Astrocyte (in vitro differentiated cells and primary cell): ENCODE results near the gene PXDC1. TPM values are rescaled to one million over a fixed set of nuclear protein-coding genes. Genes with fewer than 3 reads are reported as not detected.

Experiments used
- DNase-seq: peaks from one replicate; pipeline ENCODE4 v3.0.0-alpha.2; 2010; ENCODE audit warnings: low read depth
- FAIRE-seq: peaks from 2 replicates; lab custom pipeline; 2011; peaks lifted over from hg19 to GRCh38; lab: Jason Lieb, UNC
- H2AFZ ChIP-seq: 2 replicates; pipeline ENCODE4 v1.6.0; 2012; ENCODE audit warnings: low read depth, low read length, inconsistent platforms
- H3K27ac ChIP-seq: 2 replicates; pipeline ENCODE4 v1.5.1; 2011; ENCODE audit warnings: low read depth, low read length, inconsistent platforms
- H3K27me3 ChIP-seq: 2 replicates; pipeline ENCODE4 v1.6.0; 2011; ENCODE audit warnings: low read length, inconsistent platforms; ENCODE audit not compliant: insufficient read depth
- H3K36me3 ChIP-seq: 2 replicates; pipeline ENCODE4 v1.5.1; 2011; ENCODE audit warnings: low read length, inconsistent platforms; ENCODE audit not compliant: insufficient read depth
- H3K4me1 ChIP-seq: 2 replicates; pipeline ENCODE4 v1.5.1; 2011; ENCODE audit warnings: low read length, inconsistent platforms; ENCODE audit not compliant: insufficient read depth
- H3K4me2 ChIP-seq: 2 replicates; pipeline ENCODE4 v1.6.0; 2012; ENCODE audit warnings: low read length, inconsistent platforms
- H3K4me3 ChIP-seq: 2 replicates; pipeline ENCODE4 v1.5.1; 2011; ENCODE audit warnings: low read depth, mild to moderate bottlenecking, low read length, inconsistent platforms; ENCODE audit not compliant: insufficient read depth
- H3K79me2 ChIP-seq: 2 replicates; pipeline ENCODE4 v1.6.0; 2012; ENCODE audit warnings: mild to moderate bottlenecking, low read length, inconsistent platforms; ENCODE audit not compliant: insufficient read depth
- H3K9ac ChIP-seq: 2 replicates; pipeline ENCODE4 v1.6.0; 2012; ENCODE audit warnings: mild to moderate bottlenecking, low read length, inconsistent platforms
- H3K9me3 ChIP-seq: 2 replicates; pipeline ENCODE4 v1.5.1; 2012; ENCODE audit warnings: low read depth, mild to moderate bottlenecking, low read length, inconsistent platforms; ENCODE audit not compliant: insufficient read depth
- H4K20me1 ChIP-seq: 2 replicates; pipeline ENCODE4 v1.6.0; 2012; ENCODE audit warnings: low read length, inconsistent platforms; ENCODE audit not compliant: insufficient read depth
- H3K27ac Mint-ChIP-seq: one replicate; pipeline ENCODE4 v1.8.0; 2021; ENCODE audit warnings: mild to moderate bottlenecking, mixed read lengths; ENCODE audit not compliant: unreplicated experiment
- H3K27me3 Mint-ChIP-seq: one replicate; pipeline ENCODE4 v1.8.0; 2021; ENCODE audit warnings: low read depth, mixed read lengths; ENCODE audit not compliant: unreplicated experiment
- H3K36me3 Mint-ChIP-seq: one replicate; pipeline ENCODE4 v1.8.0; 2021; ENCODE audit warnings: low read depth, mixed read lengths; ENCODE audit not compliant: unreplicated experiment
- H3K4me1 Mint-ChIP-seq: one replicate; pipeline ENCODE4 v1.8.0; 2021; ENCODE audit warnings: low read depth, mixed read lengths; ENCODE audit not compliant: unreplicated experiment
- H3K4me3 Mint-ChIP-seq: one replicate; pipeline ENCODE4 v1.8.0; 2021; ENCODE audit warnings: mild to moderate bottlenecking, moderate library complexity, mixed read lengths; ENCODE audit not compliant: unreplicated experiment
- H3K9me3 Mint-ChIP-seq: one replicate; pipeline ENCODE4 v1.8.0; 2021; ENCODE audit warnings: mild to moderate bottlenecking, mixed read lengths; ENCODE audit not compliant: unreplicated experiment
- EZH2 ChIP-seq: IDR thresholded peaks from 2 replicates; pipeline ENCODE4 v1.6.1; 2012; ENCODE audit warnings: mild to moderate bottlenecking, low read length, inconsistent platforms; ENCODE audit not compliant: insufficient read depth
- total RNA-seq: library from RNA; stranded (reverse); gene quantifications from 2 replicates; pipeline ENCODE4 v1.2.1, GENCODE V29; 2021
- TF ChIP-seq, protein P1 (sequence below): IDR thresholded peaks from 2 replicates; pipeline ENCODE4 v1.5.1; 2011; ENCODE audit warnings: low read depth, mild to moderate bottlenecking, inconsistent platforms, low read length, moderate library complexity; ENCODE audit not compliant: insufficient read depth

PXDC1 gene
- total RNA-seq, 1 donor from 2014 or later: 58.2 TPM

DNA sequence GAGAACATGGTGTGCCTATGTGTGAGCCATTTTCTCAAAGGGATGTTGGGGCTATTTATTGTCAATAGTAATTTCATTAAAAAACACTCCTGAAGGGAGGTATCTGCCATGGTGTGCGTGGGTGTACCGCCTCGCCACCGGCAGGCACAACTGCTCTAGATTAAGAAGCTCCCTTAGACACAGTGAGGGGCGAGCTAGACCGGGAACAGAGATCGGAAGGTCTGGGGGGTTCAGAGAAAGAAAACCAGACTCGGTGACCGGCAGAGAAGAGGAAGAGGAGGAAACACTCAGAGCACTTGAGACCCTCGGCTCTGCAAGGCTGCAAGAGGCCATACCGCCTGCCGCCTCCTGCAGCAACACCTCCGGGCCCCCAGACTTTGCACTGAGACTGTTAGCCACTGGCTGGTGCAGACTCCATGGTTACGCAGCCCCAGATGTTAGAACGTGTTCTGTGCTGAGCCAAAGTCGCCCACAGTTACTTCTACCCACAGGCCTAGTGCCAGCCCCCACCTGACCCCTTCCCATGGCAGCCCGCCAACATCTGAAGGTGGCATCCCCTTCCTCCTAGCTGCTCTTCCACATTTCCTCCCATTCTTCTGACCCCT is 18.1 kb downstream of the PXDC1 start:
- no peak overlapping the region for H3K4me2 ChIP-seq
- peaks cover 42% of the 10 kb centered on the region for H3K36me3 Mint-ChIP-seq
- FAIRE-seq (no peak), DNase-seq (no peak)
- no peaks in the 10 kb centered on the region for H3K9me3 Mint-ChIP-seq
- no peak overlapping the region for H3K4me3 ChIP-seq
- peaks cover 14% of the 10 kb centered on the region for H3K4me1 Mint-ChIP-seq
- H3K79me2 ChIP-seq: peaks cover 100% of the 10 kb centered on the region
- no peaks in the 10 kb centered on the region for H3K27me3 ChIP-seq
- H3K9me3 ChIP-seq: peaks cover 7% of the 10 kb centered on the region
- TF ChIP-seq, protein P1, sequence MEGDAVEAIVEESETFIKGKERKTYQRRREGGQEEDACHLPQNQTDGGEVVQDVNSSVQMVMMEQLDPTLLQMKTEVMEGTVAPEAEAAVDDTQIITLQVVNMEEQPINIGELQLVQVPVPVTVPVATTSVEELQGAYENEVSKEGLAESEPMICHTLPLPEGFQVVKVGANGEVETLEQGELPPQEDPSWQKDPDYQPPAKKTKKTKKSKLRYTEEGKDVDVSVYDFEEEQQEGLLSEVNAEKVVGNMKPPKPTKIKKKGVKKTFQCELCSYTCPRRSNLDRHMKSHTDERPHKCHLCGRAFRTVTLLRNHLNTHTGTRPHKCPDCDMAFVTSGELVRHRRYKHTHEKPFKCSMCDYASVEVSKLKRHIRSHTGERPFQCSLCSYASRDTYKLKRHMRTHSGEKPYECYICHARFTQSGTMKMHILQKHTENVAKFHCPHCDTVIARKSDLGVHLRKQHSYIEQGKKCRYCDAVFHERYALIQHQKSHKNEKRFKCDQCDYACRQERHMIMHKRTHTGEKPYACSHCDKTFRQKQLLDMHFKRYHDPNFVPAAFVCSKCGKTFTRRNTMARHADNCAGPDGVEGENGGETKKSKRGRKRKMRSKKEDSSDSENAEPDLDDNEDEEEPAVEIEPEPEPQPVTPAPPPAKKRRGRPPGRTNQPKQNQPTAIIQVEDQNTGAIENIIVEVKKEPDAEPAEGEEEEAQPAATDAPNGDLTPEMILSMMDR: no peak
- no peak for TF ChIP-seq EZH2
- peaks cover 13% of the 10 kb centered on the region for H3K4me1 ChIP-seq
- peaks cover 100% of the 10 kb centered on the region for H4K20me1 ChIP-seq
- H3K4me3 Mint-ChIP-seq: no peak overlapping the region
- H3K9ac ChIP-seq: no peak overlapping the region
- no peak overlapping the region for H2AFZ ChIP-seq
- H3K36me3 ChIP-seq: peaks cover 57% of the 10 kb centered on the region
- H3K27ac Mint-ChIP-seq: no peak overlapping the region
- no peaks in the 10 kb centered on the region for H3K27me3 Mint-ChIP-seq
- H3K27ac ChIP-seq: no peak overlapping the region

DNA sequence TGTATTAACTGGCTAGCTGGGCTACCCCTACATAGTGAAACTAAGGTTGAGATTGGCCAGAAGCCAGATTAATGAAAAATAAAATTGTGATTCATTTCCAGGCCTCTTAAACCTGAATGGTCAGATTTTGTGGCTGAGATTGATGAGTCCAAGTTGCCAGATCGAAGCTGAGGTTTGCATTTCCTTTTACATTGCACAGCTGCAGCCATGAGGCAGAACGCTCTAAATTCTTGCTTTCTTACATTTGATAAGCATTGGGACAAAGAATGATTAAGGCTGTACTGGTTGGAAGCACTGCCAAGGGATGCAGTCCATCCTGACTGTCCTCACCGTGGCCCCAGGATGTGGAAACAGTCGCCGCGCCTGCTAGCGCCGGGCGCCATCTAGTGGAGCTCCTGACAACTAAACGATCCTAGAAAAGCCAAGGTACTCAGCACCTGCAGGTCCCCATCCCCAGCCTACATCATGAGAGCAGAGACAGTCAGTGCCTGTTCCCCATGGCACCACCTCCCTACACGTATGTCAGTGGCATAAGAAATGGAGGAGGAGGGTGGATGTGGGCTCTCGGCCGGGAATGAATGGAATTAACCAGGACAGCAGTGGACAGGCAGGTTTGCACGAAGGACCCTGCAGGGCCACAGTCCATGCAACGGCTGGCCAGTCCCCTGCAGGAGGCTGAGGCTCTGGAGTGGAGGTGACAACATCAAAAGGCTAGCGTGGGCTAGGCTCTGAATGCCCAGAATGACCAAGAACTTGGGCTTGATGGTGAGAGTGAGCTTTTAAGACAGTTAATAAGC is 19.0 kb downstream of the PXDC1 start:
- H3K27me3 Mint-ChIP-seq: no peaks in the 10 kb centered on the region
- H3K27ac Mint-ChIP-seq: peak overlapping the region; percentile 41
- Histone ChIP-seq H3K9ac (peak overlapping the region; percentile 38), H3K79me2 (peaks cover 100% of the 10 kb centered on the region), H3K4me3 (no peak overlapping the region), H3K36me3 (peaks cover 59% of the 10 kb centered on the region), H4K20me1 (peaks cover 100% of the 10 kb centered on the region), H3K4me1 (peaks cover 13% of the 10 kb centered on the region), H3K9me3 (peaks cover 7% of the 10 kb centered on the region), H3K27ac (peak overlapping the region; percentile 25), H3K4me2 (peak overlapping the region; percentile 45), H3K27me3 (no peaks in the 10 kb centered on the region), H2AFZ (no peak overlapping the region)
- DNase-seq (peak; percentile 97), FAIRE-seq (no peak)
- H3K4me1 Mint-ChIP-seq: peaks cover 8% of the 10 kb centered on the region
- no peak for TF ChIP-seq EZH2
- TF ChIP-seq, protein P1: peak; percentile 89
- H3K4me3 Mint-ChIP-seq: no peak overlapping the region
- no peaks in the 10 kb centered on the region for H3K9me3 Mint-ChIP-seq
- H3K36me3 Mint-ChIP-seq: peaks cover 41% of the 10 kb centered on the region
